H1 (cell line): ENCODE measurements around the gene CLCF1. TPM values are rescaled to one million over a fixed set of nuclear protein-coding genes. Genes with fewer than 3 reads are reported as not detected.

ENCODE experiments used
- CTCF ChIA-PET: fragments of 300-600 bp; sonication (Branson Sonifier 250); formaldehyde crosslinking; loops from one replicate; lab custom pipeline; 2021; ENCODE audit not compliant: partially characterized antibody; lab: Charles Lee
- POLR2A ChIA-PET: fragments of 300-600 bp; sonication (Branson Sonifier 250); formaldehyde crosslinking; loops from one replicate; lab custom pipeline; 2021; ENCODE audit warnings: inconsistent platforms; ENCODE audit not compliant: partially characterized antibody; lab: Charles Lee
- DNase-seq, 2 experiments: peaks; one replicate each; pipeline versions ENCODE4 v3.0.0 to v3.0.0-alpha.2; 2010 to 2022; ENCODE audit warnings: low spot score in 2 of 2, low read depth in 1 of 2, mixed read lengths in 1 of 2
- FAIRE-seq: peaks from 2 replicates; lab custom pipeline; 2011; peaks lifted over from hg19 to GRCh38; lab: Jason Lieb, UNC
- H2AFZ ChIP-seq: 2 replicates; pipeline ENCODE4 v1.8.1; 2012; ENCODE audit warnings: low read length, inconsistent platforms
- H2AK5ac ChIP-seq: 2 replicates; pipeline ENCODE4 v1.6.1; 2013; ENCODE audit warnings: low read depth, low read length
- H2BK120ac ChIP-seq: replicated peaks from 2 replicates; pipeline ENCODE3; 2013; ENCODE audit warnings: low read depth, low read length, inconsistent platforms
- H2BK12ac ChIP-seq: 2 replicates; pipeline ENCODE4 v1.6.1; 2013; ENCODE audit warnings: low read depth, low read length
- H2BK15ac ChIP-seq: 2 replicates; pipeline ENCODE4 v1.6.1; 2013; ENCODE audit warnings: low read length
- H2BK20ac ChIP-seq: 2 replicates; pipeline ENCODE4 v1.6.1; 2013; ENCODE audit warnings: low read length
- H2BK5ac ChIP-seq: 2 replicates; pipeline ENCODE4 v1.6.1; 2013; ENCODE audit warnings: low read depth, low read length
- H3K14ac ChIP-seq: 2 replicates; pipeline ENCODE4 v1.6.1; 2013; ENCODE audit warnings: inconsistent platforms; ENCODE audit not compliant: insufficient read length
- H3K18ac ChIP-seq: 2 replicates; pipeline ENCODE4 v1.6.1; 2013; ENCODE audit warnings: low read length; ENCODE audit errors: extremely low read depth
- H3K23ac ChIP-seq: 2 replicates; pipeline ENCODE4 v1.6.1; 2013; ENCODE audit warnings: inconsistent platforms; ENCODE audit not compliant: insufficient read length
- H3K23me2 ChIP-seq: 2 replicates; pipeline ENCODE4 v1.6.1; 2013; ENCODE audit warnings: low read depth, low read length
- H3K27ac ChIP-seq: 2 replicates; pipeline ENCODE4 v1.6.1; 2011; ENCODE audit warnings: low read depth, low read length, inconsistent platforms
- H3K27me3 ChIP-seq, 4 experiments: replicated peaks in 1 of 4; 1 replicate in 1 of 4; 2 replicates in 3 of 4; pipeline versions ENCODE4 v1.6.1 to v1.8.1; 2011 to 2013; ENCODE audit warnings: low read length in 3 of 4, mild to moderate bottlenecking in 3 of 4, inconsistent platforms in 2 of 4, mixed read lengths in 2 of 4, moderate library complexity in 1 of 4; ENCODE audit not compliant: control insufficient read depth in 3 of 4, insufficient read depth in 3 of 4; ENCODE audit errors: extremely low read depth in 1 of 4
- H3K36me3 ChIP-seq, 4 experiments: 2 replicates each; pipeline versions ENCODE4 v1.6.1 to v1.8.1; 2011 to 2013; ENCODE audit warnings: mild to moderate bottlenecking in 4 of 4, low read length in 3 of 4, moderate library complexity in 2 of 4, control low read depth in 1 of 4, inconsistent platforms in 1 of 4; ENCODE audit not compliant: insufficient read depth in 4 of 4, control insufficient read depth in 2 of 4
- H3K4ac ChIP-seq: replicated peaks from 2 replicates; pipeline ENCODE3; 2013; ENCODE audit warnings: low read length, low read depth, mixed read lengths, inconsistent platforms; ENCODE audit not compliant: insufficient read length
- H3K4me1 ChIP-seq, 4 experiments: replicated peaks in 1 of 4; 1 replicate in 1 of 4; 2 replicates in 3 of 4; pipeline versions ENCODE4 v1.6.1 to v1.8.1; 2011 to 2013; ENCODE audit warnings: low read length in 3 of 4, inconsistent platforms in 2 of 4, mixed read lengths in 1 of 4; ENCODE audit not compliant: insufficient read depth in 4 of 4, control insufficient read depth in 3 of 4
- H3K4me2 ChIP-seq, 2 experiments: 2 replicates each; pipeline versions ENCODE4 v1.6.1 to v1.8.1; 2011 to 2013; ENCODE audit warnings: low read depth in 2 of 2, low read length in 2 of 2, control low read depth in 1 of 2, inconsistent platforms in 1 of 2, mild to moderate bottlenecking in 1 of 2; ENCODE audit not compliant: insufficient read depth in 1 of 2
- H3K4me3 ChIP-seq, 4 experiments: fragments of 200-600, 300-600 bp in 1 of 4; sonication (generic), shearing (Covaris generic), sonication (Bioruptor Twin) in 1 of 4; 2 replicates each; pipeline versions ENCODE4 v1.5.1 to v1.8.1; 2011 to 2016; ENCODE audit warnings: low read length in 4 of 4, low read depth in 3 of 4, control low read depth in 2 of 4, inconsistent platforms in 2 of 4, mild to moderate bottlenecking in 2 of 4, mixed read lengths in 1 of 4, moderate library complexity in 1 of 4; ENCODE audit not compliant: insufficient read depth in 2 of 4; ENCODE audit errors: extremely low read depth in 1 of 4
- H3K56ac ChIP-seq: replicated peaks from 2 replicates; pipeline ENCODE3; 2013; ENCODE audit warnings: low read depth, mild to moderate bottlenecking, mixed read lengths, low read length, inconsistent platforms; ENCODE audit not compliant: insufficient read length
- H3K79me1 ChIP-seq: 2 replicates; pipeline ENCODE4 v1.6.1; 2013; ENCODE audit warnings: low read depth, low read length, control low read depth
- H3K79me2 ChIP-seq, 2 experiments: 2 replicates each; pipeline versions ENCODE4 v1.6.1 to v1.8.1; 2012 to 2013; ENCODE audit warnings: low read length in 2 of 2, mild to moderate bottlenecking in 2 of 2, inconsistent platforms in 1 of 2; ENCODE audit not compliant: insufficient read depth in 2 of 2, control insufficient read depth in 1 of 2
- H3K9ac ChIP-seq, 4 experiments: replicated peaks in 1 of 4; 1 replicate in 1 of 4; 2 replicates in 3 of 4; pipeline versions ENCODE4 v1.6.1 to v1.8.1; 2011 to 2013; ENCODE audit warnings: low read depth in 3 of 4, low read length in 3 of 4, control low read depth in 2 of 4, mild to moderate bottlenecking in 2 of 4, moderate library complexity in 2 of 4, inconsistent platforms in 1 of 4; ENCODE audit errors: extremely low read depth in 1 of 4
- H3K9me3 ChIP-seq, 2 experiments: 2 replicates each; pipeline versions ENCODE4 v1.6.1 to v1.8.1; 2012 to 2013; ENCODE audit warnings: mild to moderate bottlenecking in 2 of 2, moderate library complexity in 2 of 2, control low read depth in 1 of 2, inconsistent platforms in 1 of 2, low read depth in 1 of 2, low read length in 1 of 2, mixed read lengths in 1 of 2; ENCODE audit not compliant: insufficient read depth in 2 of 2
- H4K20me1 ChIP-seq, 2 experiments: replicated peaks in 1 of 2; 2 replicates each; pipeline versions ENCODE3 to v1.8.1; 2011 to 2013; ENCODE audit warnings: inconsistent platforms in 2 of 2, low read length in 2 of 2, mild to moderate bottlenecking in 1 of 2; ENCODE audit not compliant: insufficient read depth in 2 of 2, control insufficient read depth in 1 of 2
- H4K5ac ChIP-seq: 2 replicates; pipeline ENCODE4 v1.6.1; 2013; ENCODE audit warnings: low read length, low read depth, mixed read lengths, inconsistent platforms; ENCODE audit not compliant: insufficient read length
- H4K8ac ChIP-seq: 2 replicates; pipeline ENCODE4 v1.8.0; 2013; ENCODE audit warnings: mild to moderate bottlenecking, moderate library complexity, low read length, inconsistent platforms; ENCODE audit not compliant: insufficient read depth; ENCODE audit errors: extremely low read depth
- H4K91ac ChIP-seq: replicated peaks from 2 replicates; pipeline ENCODE3; 2013; ENCODE audit warnings: low read length, mixed read lengths, inconsistent platforms; ENCODE audit not compliant: insufficient read length
- BACH1 ChIP-seq: IDR thresholded peaks from 2 replicates; pipeline ENCODE4 v1.6.1; 2012; ENCODE audit warnings: low read length, improper control_type of control experiment
- GABPA ChIP-seq: IDR thresholded peaks from 2 replicates; pipeline ENCODE4 v1.6.1; 2011; ENCODE audit warnings: mild to moderate bottlenecking, low read length, moderate library complexity, borderline replicate concordance; ENCODE audit not compliant: insufficient read depth
- GTF2F1 ChIP-seq: IDR thresholded peaks from 2 replicates; pipeline ENCODE4 v1.6.1; 2012; ENCODE audit warnings: low read depth, low read length, improper control_type of control experiment, borderline replicate concordance
- KDM1A ChIP-seq: fragments of 200-600, 300-600 bp; sonication (generic); IDR thresholded peaks from 2 replicates; pipeline ENCODE4 v1.7.1; 2016; ENCODE audit warnings: mild to moderate bottlenecking, low read length, borderline replicate concordance
- MAFK ChIP-seq: IDR thresholded peaks from 2 replicates; pipeline ENCODE4 v1.6.1; 2012; ENCODE audit warnings: low read depth, mild to moderate bottlenecking, improper control_type of control experiment, low read length
- RXRA ChIP-seq: IDR thresholded peaks from 2 replicates; pipeline ENCODE4 v1.6.1; 2011; ENCODE audit warnings: low read depth, mild to moderate bottlenecking, low read length, moderate library complexity; ENCODE audit not compliant: insufficient read depth
- SIN3A ChIP-seq, 2 experiments: IDR thresholded peaks in 1 of 2; conservative IDR thresholded peaks in 1 of 2; 2 replicates each; pipeline ENCODE4 v1.6.1; 2011 to 2012; ENCODE audit warnings: low read length in 2 of 2, improper control_type of control experiment in 1 of 2, low read depth in 1 of 2, mild to moderate bottlenecking in 1 of 2
- SIRT6 ChIP-seq: IDR thresholded peaks from one replicate; pipeline ENCODE4 v1.7.1; 2012; ENCODE audit warnings: low read length, inconsistent platforms
- SP2 ChIP-seq: IDR thresholded peaks from 2 replicates; pipeline ENCODE4 v1.6.1; 2012; ENCODE audit warnings: mild to moderate bottlenecking, low read length, inconsistent platforms
- SUZ12 ChIP-seq: fragments of 200-600 bp; sonication (generic); IDR thresholded peaks from 2 replicates; pipeline ENCODE4 v1.6.1; 2012; ENCODE audit warnings: mild to moderate bottlenecking, inconsistent platforms, low read length, moderate library complexity, mixed read lengths
- TCF12 ChIP-seq: IDR thresholded peaks from 2 replicates; pipeline ENCODE4 v1.6.1; 2011; ENCODE audit warnings: low read depth, mild to moderate bottlenecking, low read length
- TEAD4 ChIP-seq: IDR thresholded peaks from 2 replicates; pipeline ENCODE4 v1.6.1; 2012; ENCODE audit warnings: low read depth, low read length, inconsistent platforms, mixed read lengths
- YY1 ChIP-seq: IDR thresholded peaks from 2 replicates; pipeline ENCODE4 v1.6.1; 2011; ENCODE audit warnings: low read depth, mild to moderate bottlenecking, low read length
- WGBS, 2 experiments: shearing (Covaris generic) in 1 of 2; methylation state at CpG; one replicate each; pipeline versions ENCODE4 v1.1.6 to v1.1.7; 2013 to 2015; ENCODE audit warnings: low lambda C conversion rate in 2 of 2, mixed read lengths in 2 of 2, inconsistent platforms in 1 of 2, low coverage in 1 of 2, missing lambda C conversion rate in 1 of 2; ENCODE audit not compliant: insufficient replicate concordance in 2 of 2, insufficient coverage in 1 of 2, insufficient read length in 1 of 2; ENCODE audit errors: extremely low coverage in 1 of 2, missing lambda C conversion rate in 1 of 2; 5-methylcytosine and 5-hydroxymethylcytosine counted together
- polyA plus RNA-seq, 7 experiments: library from polyadenylated mRNA; depleted of rRNA in 3 of 7; stranded (reverse) in 5 of 7; unstranded in 2 of 7; fragments of >200 nt in 5 of 7; fragments of 200-250 nt in 2 of 7; gene quantifications; 1 replicate in 5 of 7; 2 replicates in 1 of 7; 4 replicates in 1 of 7; pipeline versions ENCODE4 v1.2.1 to v1.2.3, GENCODE V29; 2011 to 2013; ENCODE audit warnings: missing spikeins in 2 of 7, mixed read lengths in 2 of 7
- total RNA-seq: library from RNA; stranded (reverse); fragmentation: NEBNext Ultra II Directional; extraction: Animal tissue kit (Norgen Biotek cat#: 25700); gene quantifications from 2 replicates; pipeline ENCODE4 v1.2.1, GENCODE V29; 2021
- TF ChIP-seq, protein P1 (sequence below): IDR thresholded peaks from 2 replicates; pipeline ENCODE4 v1.6.1; 2011; ENCODE audit warnings: low read depth, mild to moderate bottlenecking, low read length; ENCODE audit not compliant: insufficient read depth

CLCF1 gene
- total and polyA plus RNA-seq, 2 of the 8 experiments (the other 6 are each of a cell fraction or from before 2014, with no cell fraction given), result 0.32 to 1.2 TPM

GRCh38 chr11:67364169-67364568, 9.2 kb downstream of the CLCF1 start:
- Histone ChIP-seq H3K27me3 (peaks cover 0 to 4% (median 2%) of the 10 kb centered on the region in 4 experiments; a peak in 3 of 7 replicates), H3K56ac (no peak overlapping the region), H2AK5ac (no peak overlapping the region), H3K27ac (no peak overlapping the region), H3K14ac (no peak overlapping the region), H4K20me1 (no peaks in the 10 kb centered on the region), H2BK15ac (no peak overlapping the region), H3K9ac (no peak overlapping the region), H4K8ac (no peak overlapping the region), H3K23ac (no peak overlapping the region), H3K79me1 (no peaks in the 10 kb centered on the region), H3K4me2 (no peak overlapping the region), H4K91ac (no peak overlapping the region), H4K5ac (no peak overlapping the region), H3K18ac (no peak overlapping the region), H2BK12ac (no peak overlapping the region), H2AFZ (no peak overlapping the region), H2BK5ac (no peak overlapping the region), H3K36me3 (no peaks in the 10 kb centered on the region), H3K79me2 (no peaks in the 10 kb centered on the region), H3K23me2 (no peaks in the 10 kb centered on the region), H3K4me1 (peaks cover 0 to 6% (median 1%) of the 10 kb centered on the region in 4 experiments; a peak in 4 of 7 replicates), H3K4me3 (no peak overlapping the region), H3K9me3 (no peaks in the 10 kb centered on the region), H3K4ac (no peak overlapping the region), H2BK20ac (no peak overlapping the region), H2BK120ac (no peak overlapping the region)
- DNase-seq (no peak), FAIRE-seq (no peak)
- WGBS, 2 experiments, result 87% methylated on average over 3 of the region's 3 CpGs; no CpG with 5 or more reads in 1 of the 2 experiments
- POLR2A ChIA-PET, result interaction anchor here (4.1 kb wide), 1 partner anchor 10 kb away, joined by 16 read pairs; the partner anchor contains the start of gene POLD4
- CTCF ChIA-PET, result interaction anchor here (0.8 to 34.8 kb wide), 3 partner anchors 6 to 18 kb away, joined by 3 to 1305 read pairs (median 1305); partner anchors contain the start of genes CLCF1, POLD4 and RAD9A
- TF ChIP-seq KDM1A (no peak), SP2 (no peak), GTF2F1 (no peak), MAFK (no peak), SIRT6 (no peak), TEAD4 (no peak), SIN3A (conservative IDR thresholded peaks at IDR 0.05 in 1 of 2, IDR thresholded peaks at IDR 0.05 in 1 of 2; ENCODE audit: low read depth in 1 of 2, low read length in 2 of 2) (no peak), YY1 (no peak), SUZ12 (no peak), BACH1 (no peak), TCF12 (no peak), GABPA (no peak), RXRA (no peak)
- TF ChIP-seq, protein P1, sequence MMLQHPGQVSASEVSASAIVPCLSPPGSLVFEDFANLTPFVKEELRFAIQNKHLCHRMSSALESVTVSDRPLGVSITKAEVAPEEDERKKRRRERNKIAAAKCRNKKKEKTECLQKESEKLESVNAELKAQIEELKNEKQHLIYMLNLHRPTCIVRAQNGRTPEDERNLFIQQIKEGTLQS, result no peak
